ENCODE results near the gene RNF13. TPM values are rescaled to one million over a fixed set of nuclear protein-coding genes. Genes with fewer than 3 reads are reported as not detected.

Gene RNF13
- total and polyA plus RNA-seq, 2 donors (not counting 1 experiment from before 2014, with no cell fraction given) = 38.0 to 86.5 TPM

- Mint-ChIP-seq H3K4me3 (peak within 1 kb of the TSS; percentile 96), H3K9me3 (ENCODE audit: insufficient read depth) (no peaks in the 10 kb centered on the region), H3K27ac (peak within 1 kb of the TSS; percentile 83), H3K4me1 (peaks cover 18% of the 10 kb centered on the region), H3K27me3 (peaks cover 31% of the 10 kb centered on the region)
- WGBS (ENCODE audit: insufficient coverage) = under 1% methylated on average over 84 of the region's 102 CpGs
- peak within 1 kb of the TSS; percentile 76 for H3K9ac ChIP-seq (ENCODE audit: low read length)
- peaks cover 0 to 15% (median 14%) of the 10 kb centered on the region in 4 experiments for H3K27me3 ChIP-seq (replicated peaks in 1 of 4; ENCODE audit: control extremely low read depth in 1 of 4, control insufficient read depth in 3 of 4, insufficient read depth in 4 of 4, low read length in 3 of 4)
- POLR2A ChIA-PET = no interaction called here
- no peaks in the 10 kb centered on the region for H3K79me2 ChIP-seq (ENCODE audit: control insufficient read depth, insufficient read depth, low read length)
- CTCF ChIA-PET = interaction anchor here (1.4 to 3.3 kb wide), 3 partner anchors 13 to 524 kb away, joined by 3 to 12 read pairs (median 4); no protein-coding TSS in a partner anchor
- no peaks in the 10 kb centered on the region for H3K36me3 ChIP-seq (replicated peaks in 1 of 2; ENCODE audit: control extremely low read depth in 1 of 2, control insufficient read depth in 1 of 2, extremely low read depth in 1 of 2, insufficient read depth in 2 of 2, low read length in 1 of 2)
- DNase-seq (peak; percentile 72), ATAC-seq (ENCODE audit: low read depth) (peak; percentile 57)
- peak within 1 kb of the TSS; percentile 35 to 78 (median 67) for H3K4me3 ChIP-seq (ENCODE audit: control extremely low read depth in 1 of 5, extremely low read depth in 1 of 5, insufficient read depth in 1 of 5, low read depth in 2 of 5, low read length in 4 of 5)
- H3K4me2 ChIP-seq (replicated peaks; ENCODE audit: low read depth, low read length, poor library complexity, severe bottlenecking) = peak within 1 kb of the TSS; percentile 97
- peaks cover 14% of the 10 kb centered on the region in 2 donors for H3K4me1 ChIP-seq (ENCODE audit: control insufficient read depth in 2 of 2, insufficient read depth in 2 of 2, low read length in 2 of 2)
- H3K27ac ChIP-seq (ENCODE audit: low read length in 2 of 2) = no peak within 1 kb of the TSS
- intact Hi-C loops (cut with micrococcal nuclease) = loop anchor here (2.0 to 10.0 kb wide), 4 partner anchors 219 to 1414 kb away; partner anchors contain the start of genes COMMD2, P2RY12, SIAH2 and TSC22D2
- TF ChIP-seq CTCF (IDR thresholded peaks at IDR 0.05) (no peak), EZH2 (IDR thresholded peaks at IDR 0.05; ENCODE audit: borderline replicate concordance, insufficient read depth, low read depth, low read length, poor library complexity, severe bottlenecking) (no peak)
- no peaks in the 10 kb centered on the region for H3K9me3 ChIP-seq (ENCODE audit: control extremely low read depth in 1 of 3, control insufficient read depth in 2 of 3, insufficient read depth in 1 of 3, low read length in 2 of 3)
- H2AFZ ChIP-seq (ENCODE audit: insufficient read depth, low read depth, low read length, poor library complexity, severe bottlenecking) = peak within 1 kb of the TSS; percentile 90
- no peaks in the 10 kb centered on the region for H4K20me1 ChIP-seq (ENCODE audit: control insufficient read depth, insufficient read depth, low read length, poor library complexity, severe bottlenecking)
These were observed 157.8 kb downstream of the RNF13 start, which contains the start of gene PFN2 for GRCh38 chr3:149970716-149971402. Gene PFN2 (minus strand): TSS chr3:149970895. CDS start chr3:149970856, 39 bp downstream.
